Liver (tissue), 9 donors: ENCODE data around the gene COMMD1. TPM values are rescaled to one million over a fixed set of nuclear protein-coding genes. Genes with fewer than 3 reads are reported as not detected.

Experiments
- DNase-seq: peaks from one replicate; pipeline ENCODE4 v3.0.0-alpha.2; 2017; ENCODE audit warnings: low spot score
- H3K27ac ChIP-seq, 2 donors: one replicate each; pipeline ENCODE4 v1.7.0; 2013; ENCODE audit warnings: inconsistent platforms in 2 of 2, low read length in 2 of 2, control low read depth in 1 of 2, low read depth in 1 of 2, mild to moderate bottlenecking in 1 of 2
- H3K27me3 ChIP-seq, 4 donors: one replicate each; pipeline versions ENCODE4 v1.6.1 to v1.7.0; 2013; ENCODE audit warnings: low read length in 3 of 4, inconsistent platforms in 1 of 4, mild to moderate bottlenecking in 1 of 4, moderate library complexity in 1 of 4; ENCODE audit not compliant: control insufficient read depth in 4 of 4, insufficient read depth in 4 of 4
- H3K36me3 ChIP-seq, 4 donors: one replicate each; pipeline versions ENCODE4 v1.6.1 to v1.7.0; 2013; ENCODE audit warnings: low read length in 3 of 4, mild to moderate bottlenecking in 3 of 4, low read depth in 1 of 4, moderate library complexity in 1 of 4; ENCODE audit not compliant: control insufficient read depth in 4 of 4, insufficient read depth in 3 of 4
- H3K4me1 ChIP-seq, 4 donors: one replicate each; pipeline versions ENCODE4 v1.6.1 to v1.7.0; 2013; ENCODE audit warnings: low read length in 3 of 4, mild to moderate bottlenecking in 3 of 4, moderate library complexity in 1 of 4; ENCODE audit not compliant: control insufficient read depth in 4 of 4, insufficient read depth in 4 of 4
- H3K4me3 ChIP-seq, 3 donors: one replicate each; pipeline versions ENCODE4 v1.6.1 to v1.7.0; 2013; ENCODE audit warnings: low read length in 3 of 3, control low read depth in 1 of 3, low read depth in 1 of 3, mild to moderate bottlenecking in 1 of 3
- H3K9ac ChIP-seq, 2 donors: one replicate each; pipeline ENCODE4 v1.7.0; 2013; ENCODE audit warnings: low read length in 2 of 2, mild to moderate bottlenecking in 2 of 2, moderate library complexity in 2 of 2, control low read depth in 1 of 2, low read depth in 1 of 2
- H3K9me3 ChIP-seq, 4 donors: one replicate each; pipeline versions ENCODE4 v1.6.1 to v1.7.0; 2013; ENCODE audit warnings: low read length in 3 of 4; ENCODE audit not compliant: control insufficient read depth in 4 of 4
- ATF3 ChIP-seq: IDR thresholded peaks from 2 replicates; pipeline ENCODE4 v1.6.1; 2016; ENCODE audit warnings: antibody characterized with exemption
- CTCF ChIP-seq: fragments of 150-350 bp; IDR thresholded peaks from 2 replicates; pipeline ENCODE4 v1.5.1; 2017; ENCODE audit warnings: improper control_type of control experiment, low read depth, low read length; ENCODE audit not compliant: missing input control
- EGR1 ChIP-seq, 2 donors: IDR thresholded peaks; 2 replicates each; pipeline ENCODE4 v1.6.1; 2016 to 2018; ENCODE audit warnings: antibody characterized with exemption in 2 of 2, low read depth in 2 of 2
- FOXA1 ChIP-seq: IDR thresholded peaks from 2 replicates; pipeline ENCODE4 v1.6.1; 2016; ENCODE audit warnings: antibody characterized with exemption
- HNF4A ChIP-seq, 2 donors: conservative IDR thresholded peaks; 2 replicates each; pipeline ENCODE4 v1.6.1; 2016; ENCODE audit warnings: antibody characterized with exemption in 2 of 2, mild to moderate bottlenecking in 2 of 2
- RAD21 ChIP-seq, 2 donors: IDR thresholded peaks; 2 replicates each; pipeline ENCODE4 v1.6.1; 2016; ENCODE audit warnings: antibody characterized with exemption in 2 of 2, mild to moderate bottlenecking in 2 of 2
- REST ChIP-seq: IDR thresholded peaks from 2 replicates; pipeline ENCODE4 v1.6.1; 2016; ENCODE audit warnings: antibody characterized with exemption, mild to moderate bottlenecking
- TAF1 ChIP-seq: conservative IDR thresholded peaks from 2 replicates; pipeline ENCODE4 v1.6.1; 2016; ENCODE audit warnings: antibody characterized with exemption, mild to moderate bottlenecking
- WGBS: extraction: QIAGEN DNeasy Blood & Tissue Kit; methylation state at CpG from one replicate; pipeline ENCODE4 v1.1.7; 2013; 5-methylcytosine and 5-hydroxymethylcytosine counted together
- polyA plus RNA-seq, 2 donors: library from polyadenylated mRNA; stranded (reverse) in 1 of 2; unstranded in 1 of 2; fragments of 200-250 nt in 1 of 2; fragments of >200 nt in 1 of 2; fragmentation: Nextera tagmentation in 1 of 2; extraction: Ambion mirVana in 1 of 2; gene quantifications; one replicate each; pipeline versions ENCODE4 v1.2.1 to v1.2.3, GENCODE V29; 2013 to 2015
- total RNA-seq, 2 donors: library from RNA; depleted of rRNA; stranded (reverse); fragments of >200 nt; gene quantifications; one replicate each; pipeline ENCODE4 v1.2.3, GENCODE V29; 2014
- donor health status: healthy.
- donor health status: healthy.
- donor health status: healthy.
- donor health status: healthy.
- donor health status: healthy.

Gene COMMD1
- total and polyA plus RNA-seq, 4 donors, result 17.4 to 47.9 (median 20.7) TPM

DNA sequence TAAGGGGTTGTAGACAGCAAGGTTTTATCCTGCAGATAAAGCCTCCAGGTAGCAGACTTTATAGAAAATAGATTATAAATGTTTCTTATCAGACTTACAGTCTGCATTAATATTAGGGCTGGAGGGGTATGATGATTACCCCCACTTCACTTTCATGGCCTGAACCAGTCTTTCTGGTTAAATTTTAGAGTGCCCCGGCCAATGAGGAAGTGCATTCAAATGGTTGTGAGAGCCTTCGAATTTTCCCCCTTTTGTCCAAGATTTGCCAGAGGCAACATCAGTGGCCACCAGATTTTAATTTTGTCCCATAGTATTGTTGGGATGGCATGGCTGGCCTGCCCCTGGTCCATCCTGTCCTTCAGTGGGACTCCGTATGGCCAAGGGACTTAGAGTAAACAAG is 31.6 kb downstream of the COMMD1 start (continued):
- TF ChIP-seq CTCF, result no peak
- no peak for TF ChIP-seq EGR1 (IDR thresholded peaks at IDR 0.05; ENCODE audit: low read depth in 2 of 2)
- no peak for TF ChIP-seq ATF3

GRCh38 chr2:61937886-61938285 is 32.4 kb downstream of the COMMD1 start:
- Histone ChIP-seq H3K9ac (no peak overlapping the region), H3K36me3 (no peaks in the 10 kb centered on the region), H3K9me3 (no peaks in the 10 kb centered on the region), H3K27me3 (no peaks in the 10 kb centered on the region), H3K27ac (no peak overlapping the region), H3K4me1 (no peaks in the 10 kb centered on the region), H3K4me3 (no peak overlapping the region)
- WGBS, result 94% methylated on average over 5 of the region's 5 CpGs
- TF ChIP-seq TAF1 (no peak), FOXA1 (no peak), REST (no peak)
- DNase-seq, result no peak

GRCh38 chr2:61938511-61938910 is 33.0 kb downstream of the COMMD1 start:
- Histone ChIP-seq H3K9ac (no peak overlapping the region), H3K27ac (no peak overlapping the region), H3K4me1 (no peaks in the 10 kb centered on the region), H3K27me3 (no peaks in the 10 kb centered on the region), H3K4me3 (no peak overlapping the region), H3K9me3 (no peaks in the 10 kb centered on the region), H3K36me3 (no peaks in the 10 kb centered on the region)
- WGBS, result 30% methylated on average over 3 of the region's 3 CpGs
- no peak for DNase-seq
- TF ChIP-seq TAF1, result no peak
- no peak for TF ChIP-seq HNF4A (conservative IDR thresholded peaks at IDR 0.05)
- TF ChIP-seq FOXA1, result no peak
- TF ChIP-seq REST, result no peak
- TF ChIP-seq ATF3, result no peak
- TF ChIP-seq RAD21 (IDR thresholded peaks at IDR 0.05), result no peak
- TF ChIP-seq CTCF, result no peak
